GM18507 (cell line): ENCODE measurements around the gene MAS1.
"Not testable (repeated sequence)": the region's sequence is repeated elsewhere in the genome, so short reads cannot be mapped to it uniquely, and the experiment has no call there.

Experiments used
- DNase-seq: peaks from one replicate; pipeline ENCODE4 v3.0.0; 2011; ENCODE audit warnings: low read depth; ENCODE audit not compliant: insufficient read length; ENCODE audit errors: extremely low spot score
- FAIRE-seq: peaks from 2 replicates; lab custom pipeline; 2011; peaks lifted over from hg19 to GRCh38; lab: Jason Lieb, UNC

The MAS1 gene

GRCh38 chr6:159890792-159891191 lies at the start of gene MAS1:
Gene MAS1 (plus strand): TSS chr6:159890988. CDS start chr6:159906956, 15,968 bp downstream.
- FAIRE-seq, result no peak
- DNase-seq, result no peak

GRCh38 chr6:159842035-159842434 lies 48.8 kb upstream of the MAS1 start:
- no peak for FAIRE-seq
- DNase-seq, result no peak

GRCh38 chr6:159844737-159845645 lies 45.8 kb upstream of the MAS1 start:
- no peak for DNase-seq
- no peak for FAIRE-seq

DNA sequence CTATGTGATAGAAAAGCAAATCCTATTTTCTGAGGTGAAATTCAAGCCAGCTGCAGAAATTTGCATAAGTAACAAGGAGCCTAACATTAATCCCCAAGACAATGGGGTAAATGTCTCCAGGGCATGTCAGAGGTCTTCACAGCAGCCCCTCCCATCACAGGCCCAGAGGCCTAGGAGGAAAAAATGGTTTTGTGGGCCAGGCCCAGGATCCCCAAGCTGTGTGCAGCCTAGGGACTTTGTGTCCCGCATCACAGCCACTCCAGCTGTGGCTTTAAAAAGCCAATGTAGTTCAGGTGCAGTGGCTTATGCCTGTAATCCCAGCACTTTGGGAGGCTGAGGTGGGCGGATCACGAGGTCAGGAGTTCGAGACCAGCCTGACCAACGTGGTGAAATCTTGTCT lies 42.2 kb upstream of the MAS1 start:
- not testable (repeated sequence) for FAIRE-seq, DNase-seq

GRCh38 chr6:159849851-159850250 lies 40.9 kb upstream of the MAS1 start:
- DNase-seq, FAIRE-seq: not testable (repeated sequence)

DNA sequence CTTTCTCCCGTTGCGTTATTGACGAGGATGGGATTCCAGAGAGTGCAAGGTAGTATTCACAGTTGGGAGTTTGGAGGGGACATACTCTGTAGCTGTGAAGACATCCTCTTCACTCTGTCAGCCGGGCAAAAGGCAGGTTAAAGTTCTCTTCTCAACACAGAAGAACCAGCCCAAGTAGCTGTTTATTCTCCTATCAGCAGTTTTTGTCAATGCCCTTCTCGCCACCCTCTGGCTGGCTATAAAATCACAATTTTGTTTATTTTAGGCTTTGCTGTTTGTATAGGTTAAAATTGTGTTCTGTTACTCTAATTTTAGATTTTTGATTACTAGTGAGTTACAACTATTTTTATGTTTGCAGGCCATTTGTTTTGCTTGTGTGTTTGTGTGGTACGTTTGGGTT lies 37.9 kb upstream of the MAS1 start:
- peak; percentile 41 for FAIRE-seq
- DNase-seq, result no peak

DNA sequence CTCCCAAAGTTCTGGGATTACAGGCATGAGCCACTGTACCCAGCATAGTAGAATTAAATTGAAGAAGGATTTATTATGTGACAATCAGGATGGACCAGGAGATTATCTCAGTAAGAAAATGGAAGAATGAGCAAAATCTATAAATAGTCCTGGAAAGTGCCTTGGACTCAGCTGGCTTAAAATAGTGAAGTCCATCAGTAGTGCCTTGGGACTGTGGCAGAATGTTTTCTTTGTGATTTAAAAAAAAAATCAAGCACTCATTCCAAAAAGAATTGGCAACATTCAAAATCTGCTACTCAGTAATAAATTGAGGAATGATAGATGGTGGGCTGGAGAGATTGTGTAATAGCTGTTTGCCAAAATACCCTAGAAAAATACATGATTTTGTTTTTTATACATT lies 37.0 kb upstream of the MAS1 start:
- no peak for FAIRE-seq

DNA sequence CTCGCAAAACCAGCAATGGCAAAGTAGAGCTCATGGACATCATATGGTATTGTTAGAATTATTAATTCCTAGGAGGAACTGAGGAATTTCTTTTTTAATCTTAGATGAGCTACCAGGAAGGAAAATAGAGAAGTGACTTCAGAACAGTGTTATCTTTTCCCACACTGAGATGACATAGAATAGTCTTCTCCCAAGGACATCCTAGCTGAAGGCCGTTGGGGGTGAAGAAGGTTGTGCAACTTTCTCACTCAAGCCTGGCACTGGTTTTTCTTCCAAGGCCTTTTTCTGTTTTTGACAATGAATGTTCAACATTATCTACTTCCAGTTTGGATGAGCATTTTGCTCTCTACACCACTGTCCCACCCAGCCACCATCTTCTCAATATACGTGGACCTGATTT lies 35.8 kb upstream of the MAS1 start:
- no peak for FAIRE-seq

More for the DNA sequence above, 37.0 kb upstream of the MAS1 start:
- DNase-seq, result no peak

DNA sequence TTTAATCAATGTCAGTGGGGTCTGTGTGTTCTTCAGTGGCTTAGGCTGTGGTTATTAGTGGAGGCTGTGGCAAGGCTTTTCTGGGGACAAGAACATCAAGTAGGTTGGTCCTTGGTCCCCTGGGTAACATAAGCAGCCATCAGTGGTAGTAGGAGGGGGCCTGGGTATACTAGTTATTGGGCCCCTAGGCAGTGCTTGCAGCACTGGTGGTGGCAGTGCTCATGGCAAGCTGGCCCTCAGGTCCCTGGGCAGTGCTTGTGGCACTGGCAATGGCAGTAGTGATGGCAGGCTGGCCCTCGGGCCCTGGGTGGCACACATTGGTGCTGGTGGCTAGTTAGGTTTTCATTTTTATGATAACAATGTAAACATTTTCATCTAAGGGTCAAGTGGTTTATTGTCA lies 32.5 kb upstream of the MAS1 start:
- FAIRE-seq, result no peak

More for the DNA sequence above, 35.8 kb upstream of the MAS1 start:
- no peak for DNase-seq

GRCh38 chr6:159860482-159860881 lies 30.3 kb upstream of the MAS1 start:
- FAIRE-seq (no peak), DNase-seq (no peak)

More for the DNA sequence above, 32.5 kb upstream of the MAS1 start:
- DNase-seq, result no peak

- FAIRE-seq, result no peak
- no peak for DNase-seq
These were observed 28.7 kb upstream of the MAS1 start for GRCh38 chr6:159862103-159862502.

GRCh38 chr6:159863341-159863740 lies 27.4 kb upstream of the MAS1 start:
- peak; percentile 48 for DNase-seq
- FAIRE-seq, result peak; percentile 83

DNA sequence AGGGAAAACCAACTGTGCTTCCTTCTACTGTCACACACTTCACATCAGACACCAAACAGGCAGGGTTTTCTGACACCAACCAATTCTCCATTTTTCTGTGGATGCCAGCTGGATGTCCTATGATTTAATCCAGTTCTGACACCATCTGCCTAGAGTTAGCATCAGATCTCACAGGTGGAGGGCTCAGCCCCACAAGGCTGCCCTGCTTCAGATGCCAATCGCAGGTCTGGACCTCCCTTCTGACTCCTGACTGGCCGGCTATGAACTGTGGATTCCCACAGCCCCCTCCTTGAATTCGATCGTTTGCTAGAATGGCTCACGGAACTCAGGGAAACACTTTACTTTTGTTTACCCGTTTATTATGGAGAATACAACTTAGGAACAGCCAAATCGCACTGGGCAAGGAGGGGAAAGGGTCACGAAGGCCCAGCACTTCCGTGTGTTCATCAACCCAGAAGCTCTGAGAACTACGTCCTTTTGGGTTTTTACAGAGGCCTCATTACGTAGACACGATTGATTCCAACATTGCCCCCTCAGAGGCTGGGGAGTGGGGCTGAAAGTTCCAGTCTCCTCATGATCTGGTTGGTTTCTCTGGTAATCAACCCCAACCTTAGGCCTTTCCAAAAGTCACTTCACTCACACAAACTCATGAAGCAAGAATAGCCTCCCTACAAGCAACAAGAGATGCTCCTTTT lies 25.4 kb upstream of the MAS1 start:
- FAIRE-seq, result no peak
- DNase-seq, result no peak

- DNase-seq (no peak), FAIRE-seq (no peak)
These were observed 24.2 kb upstream of the MAS1 start for GRCh38 chr6:159866286-159867247.

DNA sequence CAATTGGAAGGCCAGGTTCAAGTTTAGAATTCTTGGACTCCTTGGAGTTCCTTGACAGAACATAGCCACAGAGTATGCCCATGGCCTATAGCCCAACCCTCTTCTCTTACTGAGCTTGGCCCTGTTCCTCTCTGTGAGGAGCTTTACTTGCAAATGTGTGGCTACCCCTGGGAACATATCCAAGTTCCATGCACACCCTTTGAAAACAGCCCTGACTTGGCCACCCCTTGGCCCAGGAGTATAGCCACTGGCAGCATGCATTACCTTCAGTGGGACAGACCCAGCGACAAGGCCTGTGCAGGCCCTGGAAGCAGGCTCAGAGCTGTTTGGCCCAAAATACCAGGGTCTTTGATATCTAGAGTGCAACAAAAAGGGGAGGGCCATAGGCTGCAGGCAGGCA lies 19.5 kb upstream of the MAS1 start:
- FAIRE-seq (no peak), DNase-seq (no peak)

- DNase-seq (no peak), FAIRE-seq (no peak)
These were observed 18.9 kb upstream of the MAS1 start for GRCh38 chr6:159871906-159872305.

DNA sequence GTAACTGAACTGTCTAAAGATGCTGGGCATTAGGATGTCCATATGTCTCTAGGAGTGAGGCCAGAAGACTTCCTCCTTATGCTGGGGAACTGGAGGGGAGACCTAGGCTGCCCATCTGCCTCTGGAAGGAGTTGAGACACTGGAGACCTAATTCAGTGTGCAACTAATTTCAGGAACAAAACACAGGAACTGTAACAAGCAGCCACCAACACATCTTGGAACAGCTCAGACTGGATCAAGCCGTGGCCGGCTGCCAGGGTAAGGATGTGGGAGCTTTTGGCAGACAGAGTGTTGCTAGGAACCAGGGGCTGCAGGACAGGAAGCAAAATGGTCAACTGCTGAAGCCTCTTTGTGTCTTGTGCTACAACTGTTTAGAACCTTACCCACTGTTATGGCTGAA lies 16.4 kb upstream of the MAS1 start:
- no peak for DNase-seq
- FAIRE-seq, result no peak

- DNase-seq, result no peak
- peak; percentile 67 for FAIRE-seq
These were observed 15.6 kb upstream of the MAS1 start for GRCh38 chr6:159875194-159875593.

DNA sequence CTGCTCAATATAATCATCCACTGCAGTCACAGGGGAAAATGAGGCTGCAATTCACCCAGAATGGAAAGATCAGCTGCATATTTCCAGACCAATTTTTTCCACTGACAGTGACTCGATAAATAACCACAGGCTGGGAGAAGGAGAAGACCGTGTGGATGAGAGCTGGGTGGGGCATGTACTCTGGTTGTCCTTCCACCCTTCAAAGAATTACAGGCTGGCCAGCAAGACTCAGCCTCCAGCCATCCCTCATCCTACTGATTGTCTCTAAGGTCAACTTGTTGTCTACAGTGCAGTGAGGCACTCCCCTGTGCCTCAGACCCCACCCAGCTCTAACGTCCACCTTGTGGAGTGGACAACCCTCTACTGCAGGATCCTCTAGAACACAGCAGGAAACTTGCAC lies 14.5 kb upstream of the MAS1 start:
- FAIRE-seq (no peak), DNase-seq (no peak)
